ENCODE data around the gene MICALL1.

DNA sequence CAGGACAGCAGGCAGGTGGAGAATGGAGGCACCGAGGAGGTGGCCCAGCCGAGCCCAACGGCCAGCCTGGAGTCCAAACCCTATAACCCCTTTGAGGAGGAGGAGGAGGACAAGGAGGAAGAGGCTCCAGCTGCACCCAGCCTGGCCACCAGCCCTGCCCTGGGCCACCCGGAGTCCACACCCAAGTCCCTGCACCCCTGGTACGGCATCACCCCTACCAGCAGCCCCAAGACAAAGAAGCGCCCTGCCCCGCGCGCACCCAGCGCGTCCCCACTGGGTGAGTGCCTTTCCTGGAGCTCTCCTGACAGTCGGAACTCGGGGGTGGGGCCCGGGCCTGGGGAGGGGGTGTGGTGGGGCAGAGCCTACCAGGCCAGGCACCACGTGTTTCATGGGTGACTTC is 19.7 kb downstream of the MICALL1 start:
- TF ChIP-seq RAD21 (IDR thresholded peaks at IDR 0.05; ENCODE audit: low read depth), result no peak
- TF ChIP-seq, protein P1, sequence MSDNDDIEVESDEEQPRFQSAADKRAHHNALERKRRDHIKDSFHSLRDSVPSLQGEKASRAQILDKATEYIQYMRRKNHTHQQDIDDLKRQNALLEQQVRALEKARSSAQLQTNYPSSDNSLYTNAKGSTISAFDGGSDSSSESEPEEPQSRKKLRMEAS (IDR thresholded peaks at IDR 0.05), result no peak
- no peak for TF ChIP-seq TAF1 (IDR thresholded peaks at IDR 0.05; ENCODE audit: low read depth)
- TF ChIP-seq YY1 (IDR thresholded peaks at IDR 0.05; ENCODE audit: low read depth), result no peak
- no peak for TF ChIP-seq EGR1 (IDR thresholded peaks at IDR 0.05)
- no peak for TF ChIP-seq EP300 (IDR thresholded peaks at IDR 0.05; ENCODE audit: borderline replicate concordance)
- no peak for TF ChIP-seq FOXM1 (IDR thresholded peaks at IDR 0.05; ENCODE audit: borderline replicate concordance, low read depth)
- TF ChIP-seq, protein P2, sequence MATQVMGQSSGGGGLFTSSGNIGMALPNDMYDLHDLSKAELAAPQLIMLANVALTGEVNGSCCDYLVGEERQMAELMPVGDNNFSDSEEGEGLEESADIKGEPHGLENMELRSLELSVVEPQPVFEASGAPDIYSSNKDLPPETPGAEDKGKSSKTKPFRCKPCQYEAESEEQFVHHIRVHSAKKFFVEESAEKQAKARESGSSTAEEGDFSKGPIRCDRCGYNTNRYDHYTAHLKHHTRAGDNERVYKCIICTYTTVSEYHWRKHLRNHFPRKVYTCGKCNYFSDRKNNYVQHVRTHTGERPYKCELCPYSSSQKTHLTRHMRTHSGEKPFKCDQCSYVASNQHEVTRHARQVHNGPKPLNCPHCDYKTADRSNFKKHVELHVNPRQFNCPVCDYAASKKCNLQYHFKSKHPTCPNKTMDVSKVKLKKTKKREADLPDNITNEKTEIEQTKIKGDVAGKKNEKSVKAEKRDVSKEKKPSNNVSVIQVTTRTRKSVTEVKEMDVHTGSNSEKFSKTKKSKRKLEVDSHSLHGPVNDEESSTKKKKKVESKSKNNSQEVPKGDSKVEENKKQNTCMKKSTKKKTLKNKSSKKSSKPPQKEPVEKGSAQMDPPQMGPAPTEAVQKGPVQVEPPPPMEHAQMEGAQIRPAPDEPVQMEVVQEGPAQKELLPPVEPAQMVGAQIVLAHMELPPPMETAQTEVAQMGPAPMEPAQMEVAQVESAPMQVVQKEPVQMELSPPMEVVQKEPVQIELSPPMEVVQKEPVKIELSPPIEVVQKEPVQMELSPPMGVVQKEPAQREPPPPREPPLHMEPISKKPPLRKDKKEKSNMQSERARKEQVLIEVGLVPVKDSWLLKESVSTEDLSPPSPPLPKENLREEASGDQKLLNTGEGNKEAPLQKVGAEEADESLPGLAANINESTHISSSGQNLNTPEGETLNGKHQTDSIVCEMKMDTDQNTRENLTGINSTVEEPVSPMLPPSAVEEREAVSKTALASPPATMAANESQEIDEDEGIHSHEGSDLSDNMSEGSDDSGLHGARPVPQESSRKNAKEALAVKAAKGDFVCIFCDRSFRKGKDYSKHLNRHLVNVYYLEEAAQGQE (IDR thresholded peaks at IDR 0.05; ENCODE audit: low read depth), result no peak
- no peak for TF ChIP-seq CEBPB (IDR thresholded peaks at IDR 0.05)
- no peak for TF ChIP-seq TCF12 (IDR thresholded peaks at IDR 0.05; ENCODE audit: low read depth)
- no peak for TF ChIP-seq TEAD4 (IDR thresholded peaks at IDR 0.05)
- TF ChIP-seq ZBTB7A (IDR thresholded peaks at IDR 0.05; ENCODE audit: low read depth), result no peak
- TF ChIP-seq, protein P3, sequence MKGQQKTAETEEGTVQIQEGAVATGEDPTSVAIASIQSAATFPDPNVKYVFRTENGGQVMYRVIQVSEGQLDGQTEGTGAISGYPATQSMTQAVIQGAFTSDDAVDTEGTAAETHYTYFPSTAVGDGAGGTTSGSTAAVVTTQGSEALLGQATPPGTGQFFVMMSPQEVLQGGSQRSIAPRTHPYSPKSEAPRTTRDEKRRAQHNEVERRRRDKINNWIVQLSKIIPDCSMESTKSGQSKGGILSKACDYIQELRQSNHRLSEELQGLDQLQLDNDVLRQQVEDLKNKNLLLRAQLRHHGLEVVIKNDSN (IDR thresholded peaks at IDR 0.05), result no peak
- no peak for TF ChIP-seq CREB1 (IDR thresholded peaks at IDR 0.05; ENCODE audit: low read depth)
